Measurements from ENCODE around the gene ANGPTL2.

ANGPTL2 gene

GRCh38 chr9:127102788-127103187 is 19.6 kb downstream of the ANGPTL2 start:
- TF ChIP-seq CTCF (IDR thresholded peaks at IDR 0.05; ENCODE audit: low read depth, low read length) (no peak), POLR2A (IDR thresholded peaks at IDR 0.05; ENCODE audit: extremely low read depth, insufficient read length) (no peak), MAX (IDR thresholded peaks at IDR 0.05; ENCODE audit: low read depth, low read length) (no peak), MYC (IDR thresholded peaks at IDR 0.05; ENCODE audit: low read depth, low read length) (no peak)
- no peak overlapping the region for H3K4me3 ChIP-seq (ENCODE audit: low read depth, low read length)
- no peak for DNase-seq (ENCODE audit: low read depth)

GRCh38 chr9:127102176-127102575 is 20.3 kb downstream of the ANGPTL2 start:
- DNase-seq (ENCODE audit: low read depth), result no peak
- no peak for TF ChIP-seq MYC (IDR thresholded peaks at IDR 0.05; ENCODE audit: low read depth, low read length)
- TF ChIP-seq MAX (IDR thresholded peaks at IDR 0.05; ENCODE audit: low read depth, low read length), result no peak
- TF ChIP-seq POLR2A (IDR thresholded peaks at IDR 0.05; ENCODE audit: extremely low read depth, insufficient read length), result no peak
- TF ChIP-seq CTCF (IDR thresholded peaks at IDR 0.05; ENCODE audit: low read depth, low read length), result no peak
- H3K4me3 ChIP-seq (ENCODE audit: low read depth, low read length), result no peak overlapping the region

- no peak for DNase-seq (ENCODE audit: low read depth)
- H3K4me3 ChIP-seq (ENCODE audit: low read depth, low read length), result no peak overlapping the region
- TF ChIP-seq CTCF (IDR thresholded peaks at IDR 0.05; ENCODE audit: low read depth, low read length) (no peak), POLR2A (IDR thresholded peaks at IDR 0.05; ENCODE audit: extremely low read depth, insufficient read length) (no peak), MAX (IDR thresholded peaks at IDR 0.05; ENCODE audit: low read depth, low read length) (no peak), MYC (IDR thresholded peaks at IDR 0.05; ENCODE audit: low read depth, low read length) (no peak)
These were observed 22.8 kb downstream of the ANGPTL2 start for GRCh38 chr9:127099664-127100063.

- DNase-seq (ENCODE audit: low read depth), result no peak
- no peak for TF ChIP-seq MYC (IDR thresholded peaks at IDR 0.05; ENCODE audit: low read depth, low read length)
- no peak for TF ChIP-seq MAX (IDR thresholded peaks at IDR 0.05; ENCODE audit: low read depth, low read length)
- no peak for TF ChIP-seq POLR2A (IDR thresholded peaks at IDR 0.05; ENCODE audit: extremely low read depth, insufficient read length)
- TF ChIP-seq CTCF (IDR thresholded peaks at IDR 0.05; ENCODE audit: low read depth, low read length), result no peak
- H3K4me3 ChIP-seq (ENCODE audit: low read depth, low read length), result no peak overlapping the region
These were observed 23.4 kb downstream of the ANGPTL2 start for GRCh38 chr9:127098916-127099553.

GRCh38 chr9:127097683-127098082 is 24.8 kb downstream of the ANGPTL2 start:
- TF ChIP-seq POLR2A (IDR thresholded peaks at IDR 0.05; ENCODE audit: extremely low read depth, insufficient read length) (no peak), MAX (IDR thresholded peaks at IDR 0.05; ENCODE audit: low read depth, low read length) (no peak), MYC (IDR thresholded peaks at IDR 0.05; ENCODE audit: low read depth, low read length) (no peak), CTCF (IDR thresholded peaks at IDR 0.05; ENCODE audit: low read depth, low read length) (no peak)
- no peak for DNase-seq (ENCODE audit: low read depth)
- no peak overlapping the region for H3K4me3 ChIP-seq (ENCODE audit: low read depth, low read length)

Measured in NB4 (cell line).